ENCODE measurements around the gene RAP1GDS1. TPM values are rescaled to one million over a fixed set of nuclear protein-coding genes. Genes with fewer than 3 reads are reported as not detected.
"Not testable (repeated sequence)": the region's sequence is repeated elsewhere in the genome, so short reads cannot be mapped to it uniquely, and the experiment has no call there.

RAP1GDS1 gene
- polyA plus RNA-seq, 1 donor (not counting 4 experiments of a cell fraction or from before 2014, with no cell fraction given), result 58.1 TPM

GRCh38 chr4:98411731-98412130, 150.5 kb downstream of the RAP1GDS1 start:
- DNase-seq (ENCODE audit: low read depth, low spot score), result no peak
- no peaks in the 10 kb centered on the region for H4K20me1 ChIP-seq (ENCODE audit: control insufficient read depth, extremely low read depth, insufficient read depth, low read length)
- H3K9me3 ChIP-seq (ENCODE audit: control insufficient read depth, low read depth, low read length), result peaks cover 2% of the 10 kb centered on the region
- no peaks in the 10 kb centered on the region for H3K9me1 ChIP-seq (ENCODE audit: control insufficient read depth, extremely low read depth, insufficient read depth, low read length)
- no peak overlapping the region for H3K27ac ChIP-seq (ENCODE audit: control insufficient read depth, insufficient read depth, low read length)
- H3K79me2 ChIP-seq (ENCODE audit: control insufficient read depth, insufficient read depth, low read length), result no peaks in the 10 kb centered on the region
- H3K4me2 ChIP-seq (ENCODE audit: control insufficient read depth, extremely low read depth, insufficient read depth, low read depth, low read length), result no peak overlapping the region
- no peak overlapping the region for H2AFZ ChIP-seq (ENCODE audit: control insufficient read depth, low read length)
- H3K4me1 ChIP-seq (ENCODE audit: control insufficient read depth, extremely low read depth, insufficient read depth, low read length), result no peaks in the 10 kb centered on the region
- H3K36me3 ChIP-seq (ENCODE audit: control insufficient read depth in 2 of 2, extremely low read depth in 1 of 2, insufficient read depth in 2 of 2, low read length in 2 of 2), result peaks cover 0 to 1% of the 10 kb centered on the region in 2 experiments
- H3K27me3 ChIP-seq (ENCODE audit: control insufficient read depth, extremely low read depth, insufficient read depth, low read length), result no peaks in the 10 kb centered on the region
- no peak overlapping the region for H3K4me3 ChIP-seq (ENCODE audit: control insufficient read depth in 2 of 3, extremely low read depth in 1 of 3, insufficient read depth in 2 of 3, low read depth in 1 of 3, low read length in 3 of 3)
- TF ChIP-seq CTCF (optimal IDR thresholded peaks at IDR 0.05 in 1 of 3, IDR thresholded peaks at IDR 0.05 in 1 of 3, conservative IDR thresholded peaks at IDR 0.05 in 1 of 3; ENCODE audit: extremely low read depth in 1 of 3, insufficient read depth in 2 of 3, low read length in 3 of 3) (no peak), EZH2 (IDR thresholded peaks at IDR 0.05; ENCODE audit: low read length) (no peak)
- dilution Hi-C loops (cut with MboI; ENCODE audit: extremely low pct_ligation_motif_present, low sequenced_read_pairs), result no loop called here
- H3K9ac ChIP-seq (ENCODE audit: control insufficient read depth, extremely low read depth, insufficient read depth, low read length), result no peak overlapping the region
- no peak for FAIRE-seq

- dilution Hi-C loops (cut with MboI; ENCODE audit: extremely low pct_ligation_motif_present, low sequenced_read_pairs), result no loop called here
These were observed 155.7 kb downstream of the RAP1GDS1 start for GRCh38 chr4:98416844-98417243.

GRCh38 chr4:98420151-98420550, 159.0 kb downstream of the RAP1GDS1 start:
- H3K9me1 ChIP-seq (ENCODE audit: control insufficient read depth, extremely low read depth, insufficient read depth, low read length); H3K4me2 ChIP-seq (ENCODE audit: control insufficient read depth, extremely low read depth, insufficient read depth, low read depth, low read length); H3K4me1 ChIP-seq (ENCODE audit: control insufficient read depth, extremely low read depth, insufficient read depth, low read length); H3K9ac ChIP-seq (ENCODE audit: control insufficient read depth, extremely low read depth, insufficient read depth, low read length); dilution Hi-C loops (cut with MboI; ENCODE audit: extremely low pct_ligation_motif_present, low sequenced_read_pairs); FAIRE-seq; H3K36me3 ChIP-seq (ENCODE audit: control insufficient read depth in 2 of 2, extremely low read depth in 1 of 2, insufficient read depth in 2 of 2, low read length in 2 of 2); H3K27me3 ChIP-seq (ENCODE audit: control insufficient read depth, extremely low read depth, insufficient read depth, low read length); DNase-seq (ENCODE audit: low read depth, low spot score); H4K20me1 ChIP-seq (ENCODE audit: control insufficient read depth, extremely low read depth, insufficient read depth, low read length); H3K9me3 ChIP-seq (ENCODE audit: control insufficient read depth, low read depth, low read length); H3K4me3 ChIP-seq (ENCODE audit: control insufficient read depth in 2 of 3, extremely low read depth in 1 of 3, insufficient read depth in 2 of 3, low read depth in 1 of 3, low read length in 3 of 3); H2AFZ ChIP-seq (ENCODE audit: control insufficient read depth, low read length); H3K27ac ChIP-seq (ENCODE audit: control insufficient read depth, insufficient read depth, low read length); H3K79me2 ChIP-seq (ENCODE audit: control insufficient read depth, insufficient read depth, low read length): not testable (repeated sequence)

More at GRCh38 chr4:98416844-98417243, 155.7 kb downstream of the RAP1GDS1 start:
- no peak overlapping the region for H3K4me2 ChIP-seq (ENCODE audit: control insufficient read depth, extremely low read depth, insufficient read depth, low read depth, low read length)
- FAIRE-seq (no peak), DNase-seq (ENCODE audit: low read depth, low spot score) (no peak)
- no peaks in the 10 kb centered on the region for H3K4me1 ChIP-seq (ENCODE audit: control insufficient read depth, extremely low read depth, insufficient read depth, low read length)
- H3K9me1 ChIP-seq (ENCODE audit: control insufficient read depth, extremely low read depth, insufficient read depth, low read length), result no peaks in the 10 kb centered on the region
- no peak overlapping the region for H3K27ac ChIP-seq (ENCODE audit: control insufficient read depth, insufficient read depth, low read length)
- no peaks in the 10 kb centered on the region for H3K79me2 ChIP-seq (ENCODE audit: control insufficient read depth, insufficient read depth, low read length)
- no peak for TF ChIP-seq CTCF (optimal IDR thresholded peaks at IDR 0.05 in 1 of 3, IDR thresholded peaks at IDR 0.05 in 1 of 3, conservative IDR thresholded peaks at IDR 0.05 in 1 of 3; ENCODE audit: extremely low read depth in 1 of 3, insufficient read depth in 2 of 3, low read length in 3 of 3)
- no peak for TF ChIP-seq EZH2 (IDR thresholded peaks at IDR 0.05; ENCODE audit: low read length)
- no peak overlapping the region for H2AFZ ChIP-seq (ENCODE audit: control insufficient read depth, low read length)
- no peak overlapping the region for H3K9ac ChIP-seq (ENCODE audit: control insufficient read depth, extremely low read depth, insufficient read depth, low read length)
- no peaks in the 10 kb centered on the region for H3K27me3 ChIP-seq (ENCODE audit: control insufficient read depth, extremely low read depth, insufficient read depth, low read length)
- H3K4me3 ChIP-seq (ENCODE audit: control insufficient read depth in 2 of 3, extremely low read depth in 1 of 3, insufficient read depth in 2 of 3, low read depth in 1 of 3, low read length in 3 of 3), result no peak overlapping the region
- peaks cover 0 to 1% of the 10 kb centered on the region in 2 experiments for H3K36me3 ChIP-seq (ENCODE audit: control insufficient read depth in 2 of 2, extremely low read depth in 1 of 2, insufficient read depth in 2 of 2, low read length in 2 of 2)
- no peaks in the 10 kb centered on the region for H4K20me1 ChIP-seq (ENCODE audit: control insufficient read depth, extremely low read depth, insufficient read depth, low read length)
- H3K9me3 ChIP-seq (ENCODE audit: control insufficient read depth, low read depth, low read length), result peaks cover 2% of the 10 kb centered on the region
